Activated T-helper 1 cell treated with anti-CD3 and anti-CD28 coated beads, Interleukin-12 subunit alpha, Interleukin-12 subunit beta, Interleukin-2, Interleukin-4 antibody, amounts not matched to agents 30 ng/mL and 10 ng/mL and 1 ng/mL, durations not matched to agents 14 hours and 24 hours and 36 hours (primary cell): Measurements from ENCODE around the gene MYZAP. TPM values are rescaled to one million over a fixed set of nuclear protein-coding genes. Genes with fewer than 3 reads are reported as not detected.
A peak's percentile ranks its signal among the peaks of the same experiment; 100 is the strongest.

ENCODE experiments used
- DNase-seq: peaks from one replicate; pipeline ENCODE4 v3.0.0; 2021; ENCODE audit warnings: low spot score
- H3K27ac Mint-ChIP-seq: one replicate; pipeline ENCODE4 v1.8.0; 2021; ENCODE audit warnings: mild to moderate bottlenecking, mixed read lengths
- H3K27me3 Mint-ChIP-seq: one replicate; pipeline ENCODE4 v1.8.0; 2022; ENCODE audit warnings: mild to moderate bottlenecking, moderate library complexity, mixed read lengths; ENCODE audit not compliant: insufficient read depth
- H3K36me3 Mint-ChIP-seq: one replicate; pipeline ENCODE4 v1.8.0; 2021; ENCODE audit warnings: low read depth, mixed read lengths
- H3K4me1 Mint-ChIP-seq: one replicate; pipeline ENCODE4 v1.8.0; 2021; ENCODE audit warnings: low read depth, mixed read lengths
- H3K4me3 Mint-ChIP-seq: one replicate; pipeline ENCODE4 v1.8.0; 2021; ENCODE audit warnings: mild to moderate bottlenecking, moderate library complexity, mixed read lengths
- H3K9me3 Mint-ChIP-seq: one replicate; pipeline ENCODE4 v1.8.0; 2021; ENCODE audit warnings: mixed read lengths
- intact Hi-C: fragments of 100-400 bp; cut with micrococcal nuclease; formaldehyde crosslinking; loops from one replicate; pipeline ENCODE4 v1.15.1; 2024
- total RNA-seq: library from RNA; stranded (reverse); gene quantifications from 2 replicates; pipeline ENCODE4 v1.2.3, GENCODE V29; 2022

The MYZAP gene
- total RNA-seq, 1 donor from 2014 or later = not detected

DNA sequence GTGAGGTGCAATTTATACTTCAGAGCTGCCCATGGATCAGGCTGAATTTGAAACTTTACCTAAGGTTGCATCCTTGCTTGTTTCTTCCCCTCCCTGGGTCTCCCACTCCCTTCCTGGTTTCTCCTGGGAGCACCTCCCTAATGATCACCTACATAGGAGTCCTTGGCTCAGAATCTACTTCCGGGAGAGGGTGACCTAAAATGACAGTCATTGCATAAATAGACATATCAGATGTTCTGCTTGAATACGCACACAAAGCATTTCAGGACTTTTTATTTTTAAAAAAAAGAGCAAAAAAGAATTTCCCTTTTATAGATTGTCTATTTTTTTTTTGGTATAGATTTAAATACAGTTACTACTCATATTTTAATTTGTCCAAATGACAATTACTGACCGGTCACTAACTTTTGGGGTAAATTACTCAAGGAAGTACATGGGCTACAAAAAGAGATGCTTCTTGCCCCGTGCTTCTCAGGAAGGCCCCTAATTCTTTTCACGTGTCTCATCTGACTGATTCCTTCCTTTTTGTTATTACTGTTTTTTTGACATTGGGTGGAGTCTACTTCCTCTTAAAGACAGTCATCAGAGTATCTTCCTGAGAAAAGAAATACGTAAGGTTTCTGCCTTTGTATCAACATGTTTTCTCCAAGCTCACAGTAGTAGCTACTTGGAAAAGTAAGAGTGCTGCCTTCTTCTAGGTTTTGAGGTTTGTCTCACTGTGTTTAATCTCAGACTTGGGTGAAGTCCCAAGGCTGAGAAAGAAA, 4.9 kb upstream of the MYZAP start:
- Mint-ChIP-seq H3K4me1 (peaks cover 14% of the 10 kb centered on the region), H3K36me3 (peaks cover 2% of the 10 kb centered on the region), H3K27me3 (peaks cover 34% of the 10 kb centered on the region), H3K9me3 (peaks cover 14% of the 10 kb centered on the region), H3K27ac (no peak overlapping the region), H3K4me3 (no peak overlapping the region)
- intact Hi-C loops = loop anchor here (1.0 kb wide), 1 partner anchor 26 kb away; no protein-coding TSS in a partner anchor
- no peak for DNase-seq

GRCh38 chr15:57589281-57589680, 2.4 kb upstream of the MYZAP start:
- peaks cover 14% of the 10 kb centered on the region for H3K4me1 Mint-ChIP-seq
- H3K27me3 Mint-ChIP-seq = peaks cover 46% of the 10 kb centered on the region
- H3K4me3 Mint-ChIP-seq = no peak overlapping the region
- DNase-seq = no peak
- peaks cover 2% of the 10 kb centered on the region for H3K36me3 Mint-ChIP-seq
- H3K9me3 Mint-ChIP-seq = no peaks in the 10 kb centered on the region
- intact Hi-C loops = no loop called here
- H3K27ac Mint-ChIP-seq = no peak overlapping the region

DNA sequence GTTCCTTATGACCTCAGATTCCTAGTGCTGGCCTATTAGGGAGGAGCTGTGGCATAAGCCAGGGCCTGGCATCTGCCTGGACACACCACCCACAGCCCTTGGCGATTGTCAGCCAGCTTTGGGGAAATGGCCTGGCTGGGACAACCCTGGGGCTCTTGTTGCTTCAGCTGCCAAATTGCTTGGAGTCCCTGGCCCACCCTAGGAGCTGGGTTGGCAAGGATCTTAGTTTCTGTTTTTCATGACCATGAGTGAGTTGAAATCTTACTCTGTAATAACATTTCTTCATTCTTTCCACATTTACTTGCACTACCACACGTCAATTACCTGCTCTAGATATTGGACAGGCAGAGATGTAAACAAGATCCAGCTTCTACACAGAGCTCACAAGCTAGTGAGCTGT, 1.9 kb upstream of the MYZAP start:
- DNase-seq = no peak
- no peak overlapping the region for H3K27ac Mint-ChIP-seq
- peaks cover 14% of the 10 kb centered on the region for H3K4me1 Mint-ChIP-seq
- H3K27me3 Mint-ChIP-seq = peaks cover 47% of the 10 kb centered on the region
- no peaks in the 10 kb centered on the region for H3K9me3 Mint-ChIP-seq
- no peak overlapping the region for H3K4me3 Mint-ChIP-seq
- peaks cover 2% of the 10 kb centered on the region for H3K36me3 Mint-ChIP-seq
- intact Hi-C loops = no loop called here

GRCh38 chr15:57591237-57591821, 375 bp upstream of the MYZAP start:
- H3K27me3 Mint-ChIP-seq = peaks cover 48% of the 10 kb centered on the region
- intact Hi-C loops = no loop called here
- no peak overlapping the region for H3K27ac Mint-ChIP-seq

DNA sequence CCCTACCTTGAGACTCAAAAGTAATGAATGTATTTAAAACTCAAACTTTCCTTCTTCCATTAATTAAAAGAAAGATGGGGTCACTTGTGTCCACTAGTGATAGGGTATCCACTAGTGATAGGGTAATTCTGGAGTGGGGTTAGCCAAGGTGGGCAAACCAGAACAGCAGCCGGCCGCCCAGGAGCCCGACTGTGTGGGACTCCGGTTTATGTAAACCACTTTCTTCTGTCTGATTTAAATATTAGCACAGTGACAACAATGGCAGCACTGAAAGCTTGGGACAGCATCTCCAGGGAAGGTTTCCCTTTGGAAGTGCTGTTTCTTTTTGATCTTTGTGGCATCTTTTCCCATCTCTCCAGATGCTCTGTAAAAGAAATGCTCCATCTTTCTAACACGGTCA, 722 bp downstream of the MYZAP start:
- intact Hi-C loops = no loop called here
- no peaks in the 10 kb centered on the region for H3K9me3 Mint-ChIP-seq
- H3K36me3 Mint-ChIP-seq = peaks cover 2% of the 10 kb centered on the region
- H3K27me3 Mint-ChIP-seq = peaks cover 48% of the 10 kb centered on the region
- no peak for DNase-seq
- H3K4me3 Mint-ChIP-seq = peak overlapping the region; percentile 38
- peaks cover 7% of the 10 kb centered on the region for H3K4me1 Mint-ChIP-seq
- H3K27ac Mint-ChIP-seq = no peak overlapping the region

More at GRCh38 chr15:57591237-57591821, 375 bp upstream of the MYZAP start:
- H3K9me3 Mint-ChIP-seq = no peaks in the 10 kb centered on the region
- peaks cover 2% of the 10 kb centered on the region for H3K36me3 Mint-ChIP-seq
- peak overlapping the region; percentile 57 for H3K4me3 Mint-ChIP-seq
- H3K4me1 Mint-ChIP-seq = peaks cover 14% of the 10 kb centered on the region
- no peak for DNase-seq

GRCh38 chr15:57592836-57593420, 1.2 kb downstream of the MYZAP start:
- peak overlapping the region; percentile 38 for H3K4me3 Mint-ChIP-seq
- peaks cover 48% of the 10 kb centered on the region for H3K27me3 Mint-ChIP-seq
- H3K4me1 Mint-ChIP-seq = peaks cover 2% of the 10 kb centered on the region
- intact Hi-C loops = no loop called here
- H3K9me3 Mint-ChIP-seq = no peaks in the 10 kb centered on the region
- H3K27ac Mint-ChIP-seq = no peak overlapping the region
- peaks cover 2% of the 10 kb centered on the region for H3K36me3 Mint-ChIP-seq
- DNase-seq = no peak

- intact Hi-C loops = no loop called here
- H3K27me3 Mint-ChIP-seq = peaks cover 40% of the 10 kb centered on the region
- no peaks in the 10 kb centered on the region for H3K9me3 Mint-ChIP-seq
- H3K4me1 Mint-ChIP-seq = no peaks in the 10 kb centered on the region
- no peak for DNase-seq
- peaks cover 2% of the 10 kb centered on the region for H3K36me3 Mint-ChIP-seq
- no peak overlapping the region for H3K27ac Mint-ChIP-seq
- no peak overlapping the region for H3K4me3 Mint-ChIP-seq
Observed at GRCh38 chr15:57594479-57594878, 2.8 kb downstream of the MYZAP start.

- no peaks in the 10 kb centered on the region for H3K4me1 Mint-ChIP-seq
- DNase-seq = no peak
- peaks cover 33% of the 10 kb centered on the region for H3K27me3 Mint-ChIP-seq
- H3K36me3 Mint-ChIP-seq = no peaks in the 10 kb centered on the region
- H3K4me3 Mint-ChIP-seq = no peak overlapping the region
- H3K27ac Mint-ChIP-seq = no peak overlapping the region
- intact Hi-C loops = no loop called here
- H3K9me3 Mint-ChIP-seq = no peaks in the 10 kb centered on the region
Observed at GRCh38 chr15:57595011-57595866, 3.5 kb downstream of the MYZAP start.

DNA sequence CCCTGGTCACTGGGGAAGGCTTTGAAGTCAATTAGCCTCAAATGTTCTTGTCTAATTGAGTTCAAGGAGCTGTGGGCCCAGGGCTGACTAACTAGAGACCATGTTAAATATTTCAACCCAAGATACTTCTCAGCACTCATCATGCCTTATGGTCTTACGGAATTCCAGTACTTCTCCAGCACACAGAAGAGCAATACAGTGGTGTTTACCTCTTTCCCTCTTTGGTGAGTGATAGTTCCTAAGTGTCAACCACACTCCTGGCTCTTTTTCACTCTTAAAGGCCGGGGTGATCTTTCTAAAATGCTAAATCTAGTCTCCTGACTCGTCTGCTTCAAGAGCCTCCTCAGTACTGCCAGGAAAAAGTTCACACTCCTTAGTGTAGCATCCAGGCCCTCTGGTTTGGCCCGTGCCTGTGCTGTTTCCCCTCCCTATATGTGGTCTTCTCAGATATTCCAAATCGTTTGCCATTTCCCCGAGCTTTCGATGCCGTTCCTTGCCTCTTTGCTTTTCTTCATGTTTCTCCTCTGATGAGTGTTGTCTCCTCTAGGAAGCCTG, 4.7 kb downstream of the MYZAP start:
- H3K36me3 Mint-ChIP-seq = no peaks in the 10 kb centered on the region
- no peaks in the 10 kb centered on the region for H3K4me1 Mint-ChIP-seq
- intact Hi-C loops = no loop called here
- no peak overlapping the region for H3K27ac Mint-ChIP-seq
- H3K27me3 Mint-ChIP-seq = peaks cover 23% of the 10 kb centered on the region
- H3K9me3 Mint-ChIP-seq = no peaks in the 10 kb centered on the region
- no peak overlapping the region for H3K4me3 Mint-ChIP-seq
- DNase-seq = no peak

DNA sequence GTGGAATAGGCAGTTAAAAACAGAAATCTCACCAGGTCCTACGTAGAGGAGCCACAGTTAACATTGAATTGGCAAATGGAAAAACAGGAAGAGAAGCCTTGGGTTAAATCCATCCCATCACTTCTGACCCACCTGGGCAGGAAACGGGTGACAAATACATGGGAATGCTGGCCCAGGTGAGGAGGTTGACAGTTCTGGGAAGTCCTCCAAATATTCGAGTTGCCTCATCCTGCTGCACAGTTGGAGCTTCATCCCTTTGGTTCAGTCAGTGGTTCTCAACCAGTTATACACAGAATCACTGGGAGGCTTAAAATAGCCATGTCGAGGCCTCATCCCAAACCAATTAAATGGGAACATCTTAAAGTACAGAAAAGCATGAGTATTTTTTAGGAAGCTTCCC, 5.3 kb downstream of the MYZAP start:
- no peak for DNase-seq
- Mint-ChIP-seq H3K27ac (no peak overlapping the region), H3K4me3 (no peak overlapping the region), H3K9me3 (no peaks in the 10 kb centered on the region), H3K27me3 (peaks cover 21% of the 10 kb centered on the region), H3K4me1 (no peaks in the 10 kb centered on the region), H3K36me3 (no peaks in the 10 kb centered on the region)
- intact Hi-C loops = no loop called here

DNA sequence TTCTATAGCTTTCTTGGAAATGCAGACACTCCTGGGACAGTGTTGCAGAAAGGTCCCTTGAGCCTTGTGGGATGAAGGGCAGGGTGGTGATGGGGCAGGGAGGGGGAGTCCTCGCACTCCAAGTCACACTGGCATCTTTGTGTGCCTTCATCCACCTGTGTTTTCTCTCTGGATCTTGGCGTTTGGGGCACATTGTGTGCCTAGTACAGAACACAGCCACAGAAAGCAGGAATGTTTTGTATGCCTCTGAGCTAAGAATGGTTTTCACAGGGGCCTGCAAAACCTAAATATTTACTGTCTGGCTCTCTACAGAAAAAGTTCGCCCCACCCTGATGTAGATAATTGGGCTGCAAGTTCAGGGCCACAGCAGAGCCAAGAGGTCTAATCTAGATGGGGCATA, 5.7 kb downstream of the MYZAP start:
- H3K27ac Mint-ChIP-seq = no peak overlapping the region
- peaks cover 18% of the 10 kb centered on the region for H3K27me3 Mint-ChIP-seq
- H3K36me3 Mint-ChIP-seq = no peaks in the 10 kb centered on the region
- H3K4me3 Mint-ChIP-seq = no peak overlapping the region
- H3K4me1 Mint-ChIP-seq = no peaks in the 10 kb centered on the region
- no peak for DNase-seq
- no peaks in the 10 kb centered on the region for H3K9me3 Mint-ChIP-seq
- intact Hi-C loops = no loop called here

- Mint-ChIP-seq H3K27ac (no peak overlapping the region), H3K4me3 (no peak overlapping the region), H3K27me3 (peaks cover 9% of the 10 kb centered on the region), H3K4me1 (no peaks in the 10 kb centered on the region), H3K36me3 (no peaks in the 10 kb centered on the region), H3K9me3 (no peaks in the 10 kb centered on the region)
- intact Hi-C loops = no loop called here
- no peak for DNase-seq
Observed at GRCh38 chr15:57598346-57598745, 6.6 kb downstream of the MYZAP start.
